Stimulated activated CD4-positive, alpha-beta T cell treated with anti-CD3 and anti-CD28 coated beads, Interleukin-2, amount 100 ng/mL, for 48 hours (primary cell): ENCODE data around the gene HASPIN.

ENCODE experiments used
- DNase-seq, 2 donors: peaks; one replicate each; pipeline ENCODE4 v3.0.0-alpha.2; 2020

HASPIN gene

DNA sequence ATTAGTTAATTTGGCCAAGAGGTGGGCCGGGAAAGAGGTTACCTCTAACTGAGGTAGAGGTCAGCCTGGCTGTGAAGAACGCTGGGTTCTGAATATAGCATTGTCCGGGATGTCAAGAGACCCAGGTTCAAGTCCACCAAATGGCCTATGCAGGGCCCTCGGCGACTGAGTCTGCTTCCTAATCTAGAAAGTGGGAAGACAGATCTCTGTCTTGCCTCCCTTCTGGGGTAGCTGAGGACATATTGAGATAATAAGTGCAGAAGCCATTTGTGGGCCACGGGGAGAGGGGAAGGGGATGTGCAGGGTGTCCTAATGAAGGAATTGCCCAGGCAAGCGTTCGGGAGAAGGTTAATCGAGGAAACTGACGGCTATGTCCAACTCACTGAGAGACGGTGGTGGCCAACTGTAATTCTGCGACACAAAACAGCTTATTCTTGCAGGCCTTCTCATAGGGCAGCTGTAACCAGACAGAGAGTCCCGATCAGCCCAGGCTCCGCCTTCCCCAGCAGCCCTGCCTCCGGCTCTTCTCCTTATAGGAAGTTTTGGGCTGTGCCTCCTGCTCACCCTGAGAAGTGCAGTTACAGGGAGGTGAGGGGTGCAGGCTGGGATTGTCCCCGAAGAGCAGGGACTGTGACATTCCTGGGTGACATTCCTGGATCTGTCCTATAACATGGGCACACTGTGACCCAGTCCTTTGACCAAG is 15.9 kb downstream of the HASPIN start:
- DNase-seq: no peak

DNA sequence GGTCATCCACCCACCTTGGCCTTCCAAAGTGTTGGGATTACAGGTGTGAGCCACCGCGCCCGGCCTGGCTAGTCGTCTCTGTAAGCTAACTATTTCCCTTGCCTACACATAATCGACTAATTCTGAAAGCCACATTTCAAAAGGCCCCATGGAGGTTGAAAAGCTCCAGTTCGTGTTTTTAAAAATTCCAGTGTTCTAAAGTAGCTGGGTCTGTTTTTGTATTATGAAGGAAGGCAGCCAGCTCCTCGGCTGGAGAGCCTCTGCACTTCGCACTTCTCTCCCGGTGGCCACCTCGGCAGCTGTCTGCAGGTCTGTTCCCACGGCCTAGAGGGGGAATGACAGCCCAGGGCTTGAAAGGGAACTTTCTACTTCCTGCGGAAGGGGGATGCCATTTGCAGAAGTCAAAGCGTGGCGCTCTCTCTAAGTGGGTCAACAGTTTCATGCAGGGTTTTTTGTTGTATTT is 16.9 kb downstream of the HASPIN start:
- no peak for DNase-seq

DNA sequence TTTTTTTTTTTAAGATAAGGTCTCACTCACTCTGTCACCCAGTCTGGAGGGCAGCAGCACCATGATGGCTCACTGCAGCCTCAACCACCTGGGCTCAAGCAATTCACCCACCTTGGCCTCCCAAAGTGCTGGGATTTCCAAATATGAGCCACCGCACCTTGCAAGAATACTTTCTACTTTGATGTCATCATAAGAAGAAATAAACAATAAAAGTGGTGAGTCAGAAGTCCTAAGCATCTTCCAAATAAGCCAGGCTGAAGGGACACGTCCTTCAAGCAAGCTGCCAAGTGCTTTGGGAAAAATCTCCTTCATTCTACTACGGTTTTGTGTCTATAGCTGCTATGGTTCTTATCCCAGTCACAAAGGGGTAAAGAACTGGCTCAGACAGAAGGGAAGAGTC is 20.3 kb downstream of the HASPIN start:
- no peak for DNase-seq

DNA sequence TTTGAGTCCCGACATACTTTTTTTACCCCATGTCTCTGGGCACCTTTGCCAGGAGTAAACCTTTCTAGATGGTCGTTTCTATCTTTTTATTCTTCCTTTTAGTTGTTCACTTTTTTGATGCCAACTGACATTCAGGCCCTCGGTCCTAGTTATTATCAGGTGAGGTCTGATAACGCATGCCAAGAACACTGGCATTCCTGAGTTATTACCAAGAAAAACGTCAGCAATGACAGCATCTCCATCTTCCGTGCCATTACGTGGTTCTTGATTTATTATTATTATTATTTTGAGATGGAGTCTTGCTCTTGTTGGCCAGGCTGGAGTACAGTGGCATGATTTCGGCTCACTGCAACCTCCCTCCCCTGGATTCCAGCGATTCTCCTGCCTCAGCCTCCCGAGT is 21.4 kb downstream of the HASPIN start:
- no peak for DNase-seq

DNA sequence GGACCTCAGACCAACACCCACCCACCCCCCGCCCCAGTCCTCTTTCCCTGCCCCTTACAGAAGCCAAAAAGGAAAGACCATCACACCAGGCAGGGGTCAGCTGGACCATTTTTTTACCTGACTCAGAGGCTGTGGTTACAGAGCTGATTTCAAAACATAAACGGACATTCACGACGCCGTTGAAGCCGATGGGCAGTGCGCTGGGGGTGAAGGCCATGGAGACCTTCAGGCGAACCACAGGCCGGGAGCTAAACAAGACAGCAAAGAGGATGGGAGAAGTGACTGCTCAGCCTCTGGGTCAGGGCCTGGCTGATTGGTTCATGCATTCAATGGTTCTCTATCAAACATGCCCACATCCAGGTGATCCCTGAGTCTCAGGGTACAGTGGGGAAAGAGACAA is 24.1 kb downstream of the HASPIN start:
- no peak for DNase-seq

DNA sequence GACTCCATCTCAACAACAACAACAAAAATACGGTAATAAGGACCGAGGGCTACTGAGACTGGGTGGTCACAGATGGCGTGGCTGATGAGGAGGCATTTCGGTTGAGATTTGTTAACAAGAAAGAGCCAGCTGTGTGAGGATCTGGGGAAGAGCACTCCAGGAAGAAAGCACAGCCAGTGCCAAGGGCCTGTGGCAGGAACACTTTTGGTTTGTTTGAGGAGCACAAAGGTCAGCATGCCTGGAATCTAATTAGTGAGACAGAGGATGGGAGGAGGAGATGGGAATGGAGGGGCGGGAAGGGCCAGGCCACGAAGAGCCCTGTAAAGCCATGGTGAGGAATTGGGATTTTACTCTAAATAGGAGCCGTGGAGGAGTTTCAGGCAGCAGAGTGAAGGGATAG is 24.9 kb downstream of the HASPIN start:
- DNase-seq: no peak

DNA sequence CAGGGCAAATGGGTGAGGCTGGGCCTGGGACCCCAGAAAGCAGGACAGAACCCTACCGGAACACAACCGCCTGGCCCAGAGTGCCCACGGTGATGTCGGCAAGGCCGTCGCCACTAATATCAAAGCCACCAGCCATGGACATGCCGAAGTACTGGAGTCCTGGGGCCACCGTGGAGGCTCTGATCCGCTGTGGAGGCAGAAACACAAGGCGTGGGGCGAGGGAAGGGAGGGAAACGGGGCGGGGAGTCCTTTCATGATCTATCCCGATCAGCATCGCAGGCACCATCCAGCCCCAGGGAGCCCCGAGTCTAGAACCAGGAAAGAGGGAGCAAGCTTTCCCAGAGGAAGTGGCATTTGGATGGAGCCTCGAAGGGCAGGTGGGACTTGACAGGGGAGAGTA is 26.6 kb downstream of the HASPIN start:
- no peak for DNase-seq

DNA sequence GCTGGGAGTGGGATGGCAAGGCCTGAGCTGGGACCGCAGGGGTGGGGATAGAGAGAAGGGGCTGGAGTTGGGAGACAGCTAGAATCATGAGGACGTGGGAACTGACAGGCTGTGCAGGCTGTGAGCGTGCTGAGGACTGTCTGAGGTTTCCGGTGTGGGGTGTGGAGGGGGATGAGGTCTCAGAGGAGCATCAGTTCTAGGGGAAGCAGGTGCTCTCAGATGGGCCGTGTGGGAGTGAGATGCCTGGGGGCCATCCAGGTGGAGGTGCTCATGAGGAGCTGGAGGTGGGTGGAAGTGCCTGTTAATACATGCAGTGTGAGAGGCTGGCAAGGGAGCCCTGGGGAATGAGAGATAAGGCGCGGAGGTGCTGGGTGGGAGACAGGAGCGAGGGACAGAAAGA is 27.2 kb downstream of the HASPIN start:
- no peak for DNase-seq

DNA sequence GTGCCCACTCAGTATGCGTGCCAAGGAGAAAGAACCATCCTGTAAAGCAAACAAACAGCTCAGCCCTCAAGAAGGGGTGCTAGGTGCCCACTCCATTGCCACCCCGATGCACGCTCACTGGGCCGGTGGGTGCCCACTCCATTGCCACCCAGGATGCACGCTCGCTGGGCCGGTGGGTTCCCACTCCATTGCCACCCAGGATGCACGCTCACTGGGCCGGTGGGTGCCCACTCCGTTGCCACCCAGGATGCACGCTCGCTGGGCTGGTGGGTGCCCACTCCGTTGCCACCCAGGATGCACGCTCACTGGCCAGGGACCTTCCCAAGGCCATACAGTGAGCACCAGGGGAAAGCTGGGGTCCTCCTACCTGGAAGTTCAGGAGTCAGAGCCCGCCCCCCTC is 28.1 kb downstream of the HASPIN start:
- no peak for DNase-seq

DNA sequence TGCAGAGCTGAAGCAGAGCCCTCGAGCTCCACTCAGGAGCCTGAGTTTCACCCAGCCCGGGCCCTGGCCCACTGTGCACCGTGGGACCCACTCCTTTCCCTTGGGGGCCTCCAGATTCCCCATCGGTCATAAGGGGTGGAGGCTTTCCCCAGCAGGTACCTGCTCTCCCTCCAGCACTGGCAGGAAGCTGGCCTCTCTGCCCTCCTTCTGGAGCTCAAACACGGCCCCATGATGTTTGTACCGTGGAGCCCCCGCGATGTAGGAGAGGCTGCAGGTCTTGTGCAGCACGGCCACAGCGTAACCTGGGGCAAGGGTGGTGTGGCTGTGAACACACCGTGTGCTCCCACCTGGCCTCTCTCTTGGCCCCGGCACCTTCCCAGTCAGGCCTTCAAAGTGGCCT is 29.9 kb downstream of the HASPIN start:
- no peak for DNase-seq

DNA sequence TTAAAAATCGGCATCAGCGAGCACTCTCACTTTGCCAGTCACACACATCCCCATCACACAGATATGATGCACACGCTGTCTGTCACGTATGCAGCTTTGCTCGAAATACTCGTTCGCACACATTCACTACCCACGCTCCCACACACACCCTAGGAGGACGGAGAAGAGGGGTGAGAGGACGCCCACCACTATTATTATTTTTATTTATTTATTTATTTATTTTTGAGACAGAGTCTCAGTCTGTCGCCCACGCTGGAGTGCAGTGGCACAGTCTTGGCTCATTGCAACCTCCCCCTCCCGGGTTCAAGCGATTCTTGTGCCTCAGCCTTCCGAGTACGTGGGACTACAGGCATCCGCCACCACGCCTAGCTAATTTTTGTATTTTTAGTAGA is 30.4 kb downstream of the HASPIN start:
- no peak for DNase-seq

DNA sequence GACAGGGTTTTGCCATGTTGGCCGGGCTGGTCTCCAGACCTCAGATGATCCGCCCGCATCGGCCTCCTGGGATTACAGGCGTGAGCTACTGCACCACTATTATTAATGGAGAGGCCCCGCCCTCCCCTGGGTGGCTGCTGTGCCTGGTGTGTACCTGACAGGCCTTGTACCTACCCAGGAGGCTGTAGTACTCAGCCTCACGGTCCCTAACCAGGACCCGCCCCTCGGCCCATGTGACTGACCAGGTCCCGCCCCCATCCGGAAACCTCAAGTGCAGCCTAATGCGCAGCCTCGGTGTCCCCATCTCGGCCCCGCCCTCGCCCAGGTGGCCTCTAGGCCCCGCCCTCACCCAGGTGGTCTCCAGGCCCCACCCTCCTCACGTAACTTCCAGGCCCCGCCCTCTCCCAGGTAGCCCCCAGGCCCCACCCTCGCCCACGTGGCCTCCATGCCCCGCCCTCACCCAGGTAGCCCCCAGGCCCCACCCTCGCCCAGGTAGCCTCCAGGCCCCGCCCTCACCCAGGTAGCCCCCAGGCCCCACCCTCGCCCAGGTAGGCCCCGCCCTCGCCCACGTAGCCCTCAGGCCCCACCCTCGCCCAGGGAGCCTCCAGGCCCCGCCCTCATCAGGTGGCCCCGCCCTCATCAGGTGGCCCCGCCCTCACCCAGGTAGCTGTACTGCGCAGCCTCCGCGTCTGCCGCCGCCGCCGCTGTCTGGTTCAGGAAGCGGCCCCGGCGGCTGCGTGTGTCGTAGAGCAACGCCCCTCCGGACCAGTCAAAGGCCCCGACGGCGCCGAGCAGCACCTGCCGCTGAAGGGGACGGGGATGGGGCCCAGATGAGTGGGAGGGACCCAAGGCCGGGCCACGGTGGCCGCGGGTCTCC is 31.0 kb downstream of the HASPIN start:
- peak; percentile 48 to 68 for DNase-seq

DNA sequence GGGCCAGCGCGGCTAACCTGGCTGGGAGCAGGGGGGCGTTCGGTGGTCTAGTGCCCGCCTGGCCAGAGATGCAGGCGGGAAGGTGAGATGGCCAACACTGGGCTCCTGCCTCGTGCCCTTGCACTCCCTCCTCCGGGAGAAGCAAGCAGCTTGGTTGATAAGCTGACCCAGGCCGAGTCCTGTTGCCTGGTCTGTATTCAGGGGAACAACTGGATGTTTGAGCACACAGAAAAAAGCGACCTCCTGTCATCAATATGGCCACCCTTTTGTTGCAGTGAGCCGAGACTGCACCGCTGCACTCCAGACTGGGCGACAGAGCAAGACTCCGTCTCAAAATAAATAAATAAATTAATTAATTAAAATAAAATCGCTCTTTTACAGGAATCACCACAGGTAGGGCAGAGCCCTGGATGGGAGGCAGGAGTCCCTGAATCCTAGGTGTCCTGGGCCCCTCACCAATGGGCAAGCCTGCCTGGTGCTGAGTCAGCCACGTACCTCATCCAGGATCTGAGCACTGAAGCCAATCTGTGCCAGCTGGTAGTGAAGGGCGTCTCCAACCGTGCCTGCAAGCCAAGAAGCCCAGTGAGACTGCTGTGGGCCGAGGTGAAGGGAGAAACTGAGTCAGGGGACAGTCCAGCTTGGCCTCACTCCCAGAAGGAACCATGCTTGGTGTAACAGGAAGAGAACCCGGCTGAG is 31.8 kb downstream of the HASPIN start:
- DNase-seq: no peak

DNA sequence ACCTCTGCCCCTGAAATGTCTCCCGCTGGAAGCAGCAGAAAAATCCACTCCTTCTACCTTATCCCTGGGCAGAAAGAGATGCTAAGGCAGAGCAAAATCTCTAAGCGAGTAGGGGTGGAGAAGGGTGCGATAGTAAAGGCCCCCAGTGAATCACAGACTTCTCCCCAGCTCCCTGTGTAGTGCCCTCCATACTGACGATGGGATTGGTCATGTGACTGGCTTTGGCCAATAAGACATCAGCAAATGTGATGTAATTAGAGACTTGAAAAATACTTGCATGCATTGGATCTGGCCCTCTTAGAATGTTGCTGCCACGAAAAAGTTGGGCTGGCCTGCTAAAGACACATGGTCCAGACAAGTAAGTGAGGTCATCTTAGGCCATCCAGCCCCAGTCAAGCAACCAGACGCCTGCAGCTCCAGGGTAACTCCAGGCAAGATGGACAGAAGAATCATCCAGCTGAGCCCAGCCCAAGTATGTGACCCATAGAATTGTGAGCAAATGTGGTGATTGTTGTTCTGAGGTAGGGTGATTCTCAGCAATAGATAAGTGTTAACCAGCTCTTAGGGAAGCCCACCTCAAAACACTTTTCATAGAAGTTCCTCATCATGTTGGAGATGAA is 36.0 kb downstream of the HASPIN start:
- DNase-seq: no peak

DNA sequence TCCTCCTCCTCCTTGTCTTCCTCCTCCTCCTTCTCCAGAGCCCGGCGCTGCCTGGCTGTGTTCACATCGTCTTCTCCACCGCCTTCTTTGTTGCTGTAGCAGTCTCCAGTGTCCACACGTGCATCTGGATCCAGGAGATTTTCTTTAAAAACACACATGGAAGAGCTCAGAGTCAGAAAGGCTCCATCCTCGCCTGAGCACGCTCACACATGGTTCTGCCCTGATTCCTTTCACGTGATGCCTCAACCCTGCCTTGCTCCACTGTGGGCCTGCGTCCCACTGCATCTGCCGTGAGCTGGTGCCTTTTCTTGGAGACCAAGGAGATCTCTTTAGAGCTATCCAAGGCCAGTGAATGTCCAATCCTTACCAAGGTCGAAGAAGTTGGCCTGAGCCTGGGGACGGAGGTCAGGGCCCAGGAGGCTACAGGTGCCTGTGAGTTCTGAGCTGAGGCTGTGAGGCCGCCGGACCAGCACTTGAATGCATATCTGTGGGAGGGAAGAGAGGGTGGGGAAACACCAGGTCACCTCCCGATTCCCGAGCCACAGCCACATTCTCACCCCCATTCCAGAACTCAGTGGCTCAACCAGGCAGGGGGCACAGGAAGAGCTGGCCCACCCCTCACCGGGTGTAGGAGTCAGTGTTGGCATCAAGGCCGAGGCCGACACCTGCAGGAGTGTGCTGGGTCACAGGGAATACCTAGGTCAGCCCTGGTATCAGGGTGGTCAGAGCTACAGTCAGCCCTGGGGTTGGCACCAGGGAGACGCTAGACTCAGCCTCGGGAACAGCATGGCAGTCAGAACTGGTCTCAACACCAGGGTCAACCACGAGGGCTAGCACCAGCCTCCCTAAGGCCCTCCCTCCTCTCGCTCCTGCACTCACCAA is 37.6 kb downstream of the HASPIN start:
- no peak for DNase-seq

DNA sequence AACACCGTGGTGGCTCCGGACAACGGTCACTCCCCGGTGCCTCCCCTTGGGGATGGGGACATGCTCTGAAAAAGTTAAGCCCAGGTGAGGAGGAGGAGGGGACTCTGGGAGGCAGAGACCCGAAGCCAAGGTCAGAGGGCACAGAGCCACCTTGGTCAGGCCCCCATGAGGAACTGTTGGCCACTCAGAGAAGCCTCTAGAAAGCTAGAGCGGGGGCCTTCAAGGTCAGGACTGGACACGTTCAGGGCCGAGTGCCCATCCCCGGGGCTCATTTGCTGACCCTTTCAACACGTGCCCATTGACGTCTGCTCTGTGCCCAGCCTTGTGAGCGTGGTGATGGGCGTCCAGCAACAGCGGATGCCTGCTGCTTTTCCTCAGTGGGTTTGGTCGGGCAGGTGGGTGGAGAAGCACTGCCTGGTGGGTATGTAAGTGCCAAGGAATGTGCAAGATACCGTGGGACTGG is 38.2 kb downstream of the HASPIN start:
- no peak for DNase-seq

DNA sequence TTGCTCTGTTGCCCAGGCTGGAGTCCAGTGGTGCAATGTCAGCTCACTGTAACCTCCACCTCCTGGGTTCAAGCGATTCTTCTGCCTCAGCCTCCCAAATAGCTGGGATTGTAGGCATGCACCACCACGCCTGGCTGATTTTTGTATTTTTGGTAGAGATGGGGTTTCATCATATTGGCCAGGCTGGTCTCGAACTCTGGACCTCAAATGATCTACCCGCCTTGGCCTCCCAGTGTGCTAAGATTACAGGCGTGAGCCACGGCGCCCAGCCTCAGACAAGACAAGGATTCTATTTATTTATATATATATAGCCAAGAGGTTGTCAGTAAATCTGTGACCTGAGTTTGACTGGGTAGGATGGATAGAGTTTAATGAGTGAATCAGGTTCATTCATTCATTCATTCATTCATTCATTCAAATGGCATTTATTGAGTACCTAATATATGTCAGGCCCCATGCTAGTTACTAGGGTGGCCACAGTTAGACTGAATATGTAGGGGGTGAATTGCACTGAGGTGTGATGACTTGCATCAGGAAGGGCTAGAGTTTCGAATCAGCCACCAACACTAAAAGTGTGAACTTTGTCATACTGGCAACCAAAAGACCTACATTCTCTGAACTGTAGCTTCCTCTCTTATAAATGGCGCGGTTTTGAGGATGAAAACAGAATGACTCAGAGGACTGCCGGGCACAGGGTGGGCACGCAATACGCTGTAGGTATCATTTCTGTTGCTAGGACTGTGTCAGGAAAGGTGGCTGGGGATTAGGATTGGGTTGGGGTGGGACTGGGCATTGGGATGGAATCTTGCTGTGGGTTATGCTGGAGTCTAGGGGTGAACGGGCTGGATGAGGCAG is 39.4 kb downstream of the HASPIN start:
- no peak for DNase-seq

DNA sequence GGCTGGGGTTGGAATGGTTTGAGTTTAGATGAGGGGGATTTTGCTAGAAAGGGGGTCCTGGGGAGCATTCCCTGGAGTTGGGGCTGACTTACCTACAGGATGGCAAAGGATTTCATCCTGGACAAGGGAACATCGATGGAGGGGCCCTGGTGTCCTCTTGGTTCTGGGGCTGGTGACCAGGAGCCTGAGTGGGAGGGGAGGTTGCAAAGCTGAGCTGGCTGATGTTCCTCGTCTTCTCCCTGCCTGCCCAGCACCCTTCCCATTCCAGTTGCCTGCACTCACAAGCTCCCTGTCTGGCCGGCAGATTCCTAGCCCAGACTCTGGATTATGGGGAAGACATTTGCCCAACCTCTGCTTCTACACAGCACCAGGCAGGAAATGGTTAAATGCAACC is 40.1 kb downstream of the HASPIN start:
- DNase-seq: no peak

DNA sequence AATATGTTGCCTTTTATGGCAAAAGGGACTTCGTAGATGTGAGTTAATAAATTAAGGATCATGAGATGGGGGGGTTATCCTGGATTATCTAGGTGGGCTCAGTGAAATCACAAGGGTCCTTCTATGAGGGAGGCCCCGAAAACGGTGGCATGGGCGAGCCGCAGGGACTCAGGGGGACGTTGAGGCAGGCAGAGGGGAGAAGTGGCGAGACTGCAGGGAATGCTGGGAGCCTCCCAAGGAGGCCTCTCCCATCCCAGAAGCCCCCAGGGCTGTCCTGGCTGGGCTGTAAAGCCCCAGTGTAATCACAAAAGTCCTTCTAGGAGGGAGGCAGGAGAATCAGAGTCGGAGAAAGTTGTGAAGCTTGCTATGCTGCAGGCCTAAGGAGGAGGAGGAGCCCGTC is 42.3 kb downstream of the HASPIN start:
- no peak for DNase-seq

DNA sequence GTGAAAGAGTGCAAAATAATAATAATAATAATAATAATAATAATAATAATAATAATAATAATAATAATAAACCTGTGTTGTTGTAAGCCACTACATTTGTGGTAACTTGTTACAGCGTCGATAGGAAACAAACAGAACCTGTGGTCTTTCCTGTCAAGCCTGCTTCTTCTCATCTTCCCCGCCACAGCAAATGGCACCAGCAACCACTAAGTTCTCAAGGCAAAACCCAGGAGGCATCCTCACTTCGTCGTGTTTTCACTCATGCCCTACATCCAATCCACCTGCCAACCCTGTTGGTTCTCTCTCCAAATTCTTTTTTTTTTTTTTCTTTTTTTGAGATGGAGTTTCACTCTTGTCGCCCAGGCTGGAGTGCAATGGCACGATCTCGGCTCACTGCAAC is 43.1 kb downstream of the HASPIN start:
- no peak for DNase-seq

DNA sequence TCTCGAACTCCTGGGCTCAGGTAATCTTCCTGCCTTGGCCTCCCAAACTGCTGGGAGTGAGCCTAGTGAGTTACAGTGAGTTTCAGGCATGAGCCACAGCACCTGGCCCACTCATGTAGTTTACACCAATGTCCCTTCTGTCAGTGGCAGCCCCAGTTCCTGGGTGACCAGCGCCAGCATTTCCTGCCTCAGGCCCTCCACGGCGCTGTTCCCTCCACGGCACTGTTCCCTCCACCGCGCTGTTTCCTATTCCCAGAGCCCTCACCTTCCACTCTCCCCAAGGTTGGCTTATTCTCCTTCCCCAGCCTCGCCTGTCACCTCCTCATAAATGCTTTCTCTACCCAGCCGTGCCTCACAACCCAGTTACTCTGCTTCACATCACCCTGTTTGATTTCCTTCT is 44.6 kb downstream of the HASPIN start:
- no peak for DNase-seq
